SU-DHL-6 (cell line): ENCODE data around the gene OR5A2.

ENCODE experiments used
- H2AFZ ChIP-seq: fragments of 200-600 bp; sonication (generic); 2 replicates; pipeline ENCODE4 v1.6.1; 2014; ENCODE audit warnings: low read depth, mild to moderate bottlenecking, moderate library complexity, mixed read lengths, antibody characterized with exemption, low read length; ENCODE audit not compliant: severe bottlenecking
- H3F3A ChIP-seq: fragments of 200-600 bp; shearing (Covaris generic); 2 replicates; pipeline ENCODE4 v1.6.0; 2016; ENCODE audit warnings: antibody characterized with exemption, mild to moderate bottlenecking; ENCODE audit not compliant: insufficient read depth
- H3K27ac ChIP-seq: fragments of 200-600 bp; sonication (generic); 2 replicates; pipeline ENCODE4 v1.5.1; 2016; ENCODE audit warnings: low read depth, mild to moderate bottlenecking, low read length, moderate library complexity, mixed read lengths
- H3K27me3 ChIP-seq: fragments of 200-600 bp; sonication (generic), shearing (Covaris generic); 2 replicates; pipeline ENCODE4 v1.6.0; 2014; ENCODE audit warnings: mild to moderate bottlenecking, low read length
- H3K36me3 ChIP-seq: fragments of 200-600 bp; sonication (generic); 2 replicates; pipeline ENCODE4 v1.6.1; 2014; ENCODE audit warnings: mild to moderate bottlenecking, low read length, mixed read lengths
- H3K4me2 ChIP-seq: fragments of 300-600, 200-600 bp; shearing (Covaris generic), sonication (generic); 2 replicates; pipeline ENCODE4 v1.6.0; 2014; ENCODE audit warnings: low read length, low read depth, mild to moderate bottlenecking; ENCODE audit not compliant: poor library complexity, severe bottlenecking
- H3K4me3 ChIP-seq: fragments of 200-600 bp; sonication (generic); 2 replicates; pipeline ENCODE4 v1.5.1; 2014; ENCODE audit warnings: antibody characterized with exemption, low read length, mild to moderate bottlenecking, mixed read lengths; ENCODE audit not compliant: insufficient read depth, poor library complexity, severe bottlenecking
- H3K79me2 ChIP-seq: fragments of 200-600 bp; sonication (generic); 2 replicates; pipeline ENCODE4 v1.6.1; 2014; ENCODE audit warnings: mild to moderate bottlenecking, low read length, moderate library complexity; ENCODE audit not compliant: insufficient read depth
- H3K9ac ChIP-seq: fragments of 200-600 bp; sonication (generic); 2 replicates; pipeline ENCODE4 v1.7.0; 2014; ENCODE audit warnings: mild to moderate bottlenecking, low read length
- H3K9me2 ChIP-seq: fragments of 200-600 bp; sonication (generic); replicated peaks from 2 replicates; pipeline ENCODE4 v1.6.1; 2014; ENCODE audit warnings: low read length; ENCODE audit not compliant: insufficient read depth
- H3K9me3 ChIP-seq: fragments of 200-600 bp; sonication (generic); 2 replicates; pipeline ENCODE4 v1.6.1; 2014; ENCODE audit warnings: low read length, mixed read lengths; ENCODE audit not compliant: insufficient read depth
- H4K20me1 ChIP-seq: fragments of 200-600 bp; sonication (generic); 2 replicates; pipeline ENCODE4 v1.6.1; 2014; ENCODE audit warnings: low read depth, mild to moderate bottlenecking, antibody characterized with exemption, low read length, moderate library complexity, mixed read lengths
- EZH2phosphoT487 ChIP-seq: fragments of 200-600 bp; sonication (generic), shearing (Covaris generic); conservative IDR thresholded peaks from 2 replicates; pipeline ENCODE4 v1.6.1; 2018; ENCODE audit warnings: mild to moderate bottlenecking, antibody characterized with exemption, low read length, moderate library complexity, mixed read lengths
- TF ChIP-seq, protein P1 (sequence below): fragments of 200-600 bp; sonication (generic); IDR thresholded peaks from one replicate; pipeline ENCODE4 v1.5.1; 2017; ENCODE audit warnings: antibody characterized with exemption, mild to moderate bottlenecking, low read length, moderate library complexity; ENCODE audit not compliant: insufficient read depth, poor library complexity, severe bottlenecking

Gene OR5A2

GRCh38 chr11:59463190-59463641 lies 37.0 kb upstream of the OR5A2 start:
- no peaks in the 10 kb centered on the region for H3K9me3 ChIP-seq
- no peaks in the 10 kb centered on the region for H3K9me2 ChIP-seq
- no peaks in the 10 kb centered on the region for H3K36me3 ChIP-seq
- no peaks in the 10 kb centered on the region for H3F3A ChIP-seq
- H3K27ac ChIP-seq = no peak overlapping the region
- no peaks in the 10 kb centered on the region for H3K79me2 ChIP-seq
- TF ChIP-seq EZH2phosphoT487 = no peak
- TF ChIP-seq, protein P1, sequence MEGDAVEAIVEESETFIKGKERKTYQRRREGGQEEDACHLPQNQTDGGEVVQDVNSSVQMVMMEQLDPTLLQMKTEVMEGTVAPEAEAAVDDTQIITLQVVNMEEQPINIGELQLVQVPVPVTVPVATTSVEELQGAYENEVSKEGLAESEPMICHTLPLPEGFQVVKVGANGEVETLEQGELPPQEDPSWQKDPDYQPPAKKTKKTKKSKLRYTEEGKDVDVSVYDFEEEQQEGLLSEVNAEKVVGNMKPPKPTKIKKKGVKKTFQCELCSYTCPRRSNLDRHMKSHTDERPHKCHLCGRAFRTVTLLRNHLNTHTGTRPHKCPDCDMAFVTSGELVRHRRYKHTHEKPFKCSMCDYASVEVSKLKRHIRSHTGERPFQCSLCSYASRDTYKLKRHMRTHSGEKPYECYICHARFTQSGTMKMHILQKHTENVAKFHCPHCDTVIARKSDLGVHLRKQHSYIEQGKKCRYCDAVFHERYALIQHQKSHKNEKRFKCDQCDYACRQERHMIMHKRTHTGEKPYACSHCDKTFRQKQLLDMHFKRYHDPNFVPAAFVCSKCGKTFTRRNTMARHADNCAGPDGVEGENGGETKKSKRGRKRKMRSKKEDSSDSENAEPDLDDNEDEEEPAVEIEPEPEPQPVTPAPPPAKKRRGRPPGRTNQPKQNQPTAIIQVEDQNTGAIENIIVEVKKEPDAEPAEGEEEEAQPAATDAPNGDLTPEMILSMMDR = no peak
- H3K4me3 ChIP-seq = no peak overlapping the region
- H3K4me2 ChIP-seq = no peak overlapping the region
- no peak overlapping the region for H3K9ac ChIP-seq
- H3K27me3 ChIP-seq = no peaks in the 10 kb centered on the region
- no peak overlapping the region for H2AFZ ChIP-seq
- no peaks in the 10 kb centered on the region for H4K20me1 ChIP-seq

DNA sequence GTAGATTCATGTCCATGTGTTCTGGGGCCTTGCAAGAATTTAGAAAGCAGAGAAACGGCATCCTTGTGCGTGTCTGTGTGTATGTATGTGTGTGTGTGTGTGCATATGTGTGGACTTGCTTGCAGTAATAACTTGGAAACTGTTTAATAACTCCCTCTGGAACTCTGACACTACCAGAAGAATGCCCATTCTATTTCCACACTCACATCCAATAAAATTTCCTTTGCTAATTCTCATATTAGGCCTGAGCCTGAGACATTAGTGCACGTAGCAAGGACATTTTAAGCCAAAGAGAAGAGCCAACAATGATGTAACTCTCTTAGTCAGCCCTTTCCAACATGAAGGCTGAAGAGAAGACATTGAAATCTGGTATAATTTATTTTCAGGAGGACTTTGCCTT lies 33.7 kb upstream of the OR5A2 start:
- H3K9me3 ChIP-seq = no peaks in the 10 kb centered on the region
- no peak overlapping the region for H2AFZ ChIP-seq
- H3K27ac ChIP-seq = no peak overlapping the region
- H3K4me3 ChIP-seq = no peak overlapping the region
- H3K9ac ChIP-seq = no peak overlapping the region
- no peaks in the 10 kb centered on the region for H3F3A ChIP-seq
- no peaks in the 10 kb centered on the region for H3K79me2 ChIP-seq
- no peaks in the 10 kb centered on the region for H3K36me3 ChIP-seq
- no peak overlapping the region for H3K4me2 ChIP-seq
- TF ChIP-seq EZH2phosphoT487 = no peak
- TF ChIP-seq, protein P1 = no peak
- H3K27me3 ChIP-seq = no peaks in the 10 kb centered on the region
- no peaks in the 10 kb centered on the region for H4K20me1 ChIP-seq
- no peaks in the 10 kb centered on the region for H3K9me2 ChIP-seq

DNA sequence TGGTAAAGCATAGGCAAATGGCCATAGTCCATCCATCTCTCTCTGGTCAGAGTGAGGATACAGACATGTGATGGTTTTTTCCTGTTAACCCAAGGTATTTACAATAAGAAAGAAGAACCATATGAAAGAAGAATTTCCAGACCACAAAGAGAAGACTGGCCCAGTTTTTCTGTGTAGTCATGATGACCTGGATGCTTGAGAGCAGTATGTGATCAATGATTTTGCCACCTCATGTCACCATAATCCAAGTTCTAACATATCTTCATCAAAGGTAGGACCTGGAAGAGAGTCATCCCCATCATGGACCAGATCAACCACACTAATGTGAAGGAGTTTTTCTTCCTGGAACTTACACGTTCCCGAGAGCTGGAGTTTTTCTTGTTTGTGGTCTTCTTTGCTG lies 30.4 kb upstream of the OR5A2 start, which contains the start of gene OR4D6:
OR4D6 (plus strand) TSS at position 301 of the 400 bp plus-strand sequence; CDS start at position 301, 0 bp downstream.
- Histone ChIP-seq H3K79me2 (no peaks in the 10 kb centered on the region), H3K9me3 (no peaks in the 10 kb centered on the region), H2AFZ (no peak within 1 kb of the TSS), H3K4me3 (no peak within 1 kb of the TSS), H3K36me3 (no peaks in the 10 kb centered on the region), H3K27ac (no peak within 1 kb of the TSS), H3K9ac (no peak within 1 kb of the TSS), H3K9me2 (no peaks in the 10 kb centered on the region), H3K4me2 (no peak within 1 kb of the TSS), H4K20me1 (no peaks in the 10 kb centered on the region), H3F3A (no peaks in the 10 kb centered on the region), H3K27me3 (no peaks in the 10 kb centered on the region)
- TF ChIP-seq, protein P1 = no peak
- TF ChIP-seq EZH2phosphoT487 = no peak
